ENCODE results near the gene RNF212.

DNA sequence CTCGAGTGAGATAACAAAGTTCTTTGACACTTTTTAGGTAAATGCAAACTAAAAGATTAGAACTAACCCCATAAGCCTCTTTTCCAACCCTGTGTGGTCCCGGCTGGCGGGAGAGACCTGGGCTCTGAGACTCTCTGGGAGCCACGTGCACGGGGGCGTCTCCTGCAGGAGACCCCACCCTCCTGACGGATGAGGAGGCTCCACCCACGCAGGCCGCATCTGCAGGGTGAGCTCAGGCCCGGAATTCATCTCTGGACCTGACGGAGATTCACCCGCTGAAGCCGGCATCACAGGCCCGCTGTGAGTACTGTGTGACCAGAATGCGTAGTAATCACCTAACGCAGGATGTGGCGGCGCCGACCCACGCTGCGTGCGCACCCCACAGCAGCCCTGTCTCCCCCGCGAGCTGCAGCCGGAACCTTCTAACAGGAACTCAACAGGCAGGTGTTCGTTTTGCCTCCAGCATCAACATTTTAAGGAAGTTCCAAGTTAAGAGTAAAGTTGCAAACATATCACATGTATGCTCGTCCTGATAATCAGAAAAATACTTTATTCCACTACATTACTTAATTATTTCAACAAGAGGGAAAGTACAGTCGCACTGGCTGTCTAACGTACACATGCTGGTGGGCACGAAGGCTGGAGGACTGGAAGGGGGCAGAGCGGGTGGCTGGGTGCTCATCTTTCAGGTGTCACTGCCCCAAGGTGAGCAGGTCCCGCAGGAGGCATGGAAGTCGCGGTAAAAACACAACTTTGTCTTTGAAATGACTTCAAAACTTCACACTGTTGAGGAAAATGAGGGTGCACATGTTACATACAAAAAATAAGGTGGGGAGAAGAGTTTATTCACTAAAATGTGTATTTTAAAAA is 57.4 kb downstream of the RNF212 start:
- TF ChIP-seq CTCF (IDR thresholded peaks at IDR 0.05 in 4 of 5, conservative IDR thresholded peaks at IDR 0.05 in 1 of 5) (no peak), POLR2A (IDR thresholded peaks at IDR 0.05) (no peak)
